ENCODE data around the gene DENND4C. TPM values are rescaled to one million over a fixed set of nuclear protein-coding genes. Genes with fewer than 3 reads are reported as not detected.

DENND4C gene
- total and polyA plus RNA-seq, 8 donors = 44.8 to 59.3 (median 53.6) TPM

DNA sequence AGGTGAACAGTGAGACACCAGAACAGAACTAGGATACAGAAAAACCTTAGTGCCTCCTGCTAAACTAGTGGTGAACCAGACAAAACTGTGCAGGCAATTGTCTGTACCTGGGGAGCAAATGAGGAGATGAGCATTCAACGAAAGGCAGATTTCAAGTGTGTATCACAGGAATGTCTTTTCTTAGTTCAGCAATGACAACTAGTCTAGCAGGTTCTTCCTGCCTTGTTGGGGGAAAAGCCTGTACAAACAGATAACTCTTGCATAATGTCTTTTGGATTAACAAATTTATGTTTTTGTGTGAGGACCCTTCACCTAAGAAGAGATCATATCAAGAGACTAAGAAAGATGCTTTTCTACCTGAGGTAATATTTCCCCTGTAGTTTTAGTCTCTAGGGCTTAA lies 21.8 kb upstream of the DENND4C start:
- TF ChIP-seq, protein P1, sequence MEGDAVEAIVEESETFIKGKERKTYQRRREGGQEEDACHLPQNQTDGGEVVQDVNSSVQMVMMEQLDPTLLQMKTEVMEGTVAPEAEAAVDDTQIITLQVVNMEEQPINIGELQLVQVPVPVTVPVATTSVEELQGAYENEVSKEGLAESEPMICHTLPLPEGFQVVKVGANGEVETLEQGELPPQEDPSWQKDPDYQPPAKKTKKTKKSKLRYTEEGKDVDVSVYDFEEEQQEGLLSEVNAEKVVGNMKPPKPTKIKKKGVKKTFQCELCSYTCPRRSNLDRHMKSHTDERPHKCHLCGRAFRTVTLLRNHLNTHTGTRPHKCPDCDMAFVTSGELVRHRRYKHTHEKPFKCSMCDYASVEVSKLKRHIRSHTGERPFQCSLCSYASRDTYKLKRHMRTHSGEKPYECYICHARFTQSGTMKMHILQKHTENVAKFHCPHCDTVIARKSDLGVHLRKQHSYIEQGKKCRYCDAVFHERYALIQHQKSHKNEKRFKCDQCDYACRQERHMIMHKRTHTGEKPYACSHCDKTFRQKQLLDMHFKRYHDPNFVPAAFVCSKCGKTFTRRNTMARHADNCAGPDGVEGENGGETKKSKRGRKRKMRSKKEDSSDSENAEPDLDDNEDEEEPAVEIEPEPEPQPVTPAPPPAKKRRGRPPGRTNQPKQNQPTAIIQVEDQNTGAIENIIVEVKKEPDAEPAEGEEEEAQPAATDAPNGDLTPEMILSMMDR (IDR thresholded peaks at IDR 0.05) = no peak
- no peak for ATAC-seq
- Histone ChIP-seq H3K36me3 (no peaks in the 10 kb centered on the region), H3K4me1 (no peaks in the 10 kb centered on the region), H3K4me3 (no peak overlapping the region), H3K9me3 (no peaks in the 10 kb centered on the region), H3K27me3 (no peaks in the 10 kb centered on the region), H3K27ac (no peak overlapping the region)
- DNase-seq = no peak
- intact Hi-C loops (cut with DNase I) = no loop called here

DNA sequence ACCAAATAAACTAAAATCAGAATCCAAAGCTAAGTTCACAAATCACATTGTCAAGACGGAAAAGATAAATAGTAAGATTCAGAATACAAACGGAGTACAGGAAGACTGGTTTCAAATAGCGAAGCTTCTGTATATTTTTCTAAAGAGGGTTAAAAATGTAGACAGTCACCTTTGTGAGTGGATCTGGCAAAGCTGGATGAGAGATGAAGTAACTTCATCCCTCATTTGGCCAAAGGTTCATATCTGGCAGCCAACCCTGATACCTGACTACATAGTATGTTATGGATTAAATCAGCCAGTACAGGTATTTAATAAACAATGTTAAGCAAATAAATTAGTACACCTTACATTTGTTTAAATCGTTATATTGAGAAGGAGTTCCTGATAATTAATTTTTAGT lies 21.3 kb upstream of the DENND4C start:
- Histone ChIP-seq H3K27ac (no peak overlapping the region), H3K36me3 (no peaks in the 10 kb centered on the region), H3K27me3 (no peaks in the 10 kb centered on the region), H3K4me3 (no peak overlapping the region), H3K4me1 (no peaks in the 10 kb centered on the region), H3K9me3 (no peaks in the 10 kb centered on the region)
- DNase-seq (no peak), ATAC-seq (no peak)
- intact Hi-C loops (cut with DNase I) = no loop called here
- TF ChIP-seq, protein P1 (IDR thresholded peaks at IDR 0.05) = no peak

DNA sequence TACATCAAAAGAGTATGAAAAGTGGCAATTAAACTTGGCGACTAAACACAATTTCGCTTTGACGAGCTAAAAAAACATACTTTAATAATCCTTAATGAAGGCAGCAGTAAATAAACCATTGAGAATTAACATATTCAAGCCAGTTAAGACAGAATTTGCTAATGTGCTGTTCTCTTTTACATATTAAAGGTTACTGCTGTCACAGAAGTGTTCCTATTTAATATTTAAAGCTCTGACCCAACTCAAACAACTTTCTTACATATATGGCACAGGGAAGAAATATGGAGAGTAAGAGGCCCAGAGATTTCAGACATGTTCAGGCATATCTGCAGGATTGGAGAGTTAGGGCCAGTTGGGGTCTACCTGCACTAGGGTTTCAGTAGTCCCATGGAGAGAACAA lies 16.7 kb upstream of the DENND4C start:
- intact Hi-C loops (cut with DNase I) = no loop called here
- Histone ChIP-seq H3K27me3 (no peaks in the 10 kb centered on the region), H3K9me3 (no peaks in the 10 kb centered on the region), H3K36me3 (no peaks in the 10 kb centered on the region), H3K27ac (no peak overlapping the region), H3K4me3 (no peak overlapping the region), H3K4me1 (no peaks in the 10 kb centered on the region)
- DNase-seq (no peak), ATAC-seq (no peak)
- TF ChIP-seq, protein P1 (IDR thresholded peaks at IDR 0.05) = no peak

DNA sequence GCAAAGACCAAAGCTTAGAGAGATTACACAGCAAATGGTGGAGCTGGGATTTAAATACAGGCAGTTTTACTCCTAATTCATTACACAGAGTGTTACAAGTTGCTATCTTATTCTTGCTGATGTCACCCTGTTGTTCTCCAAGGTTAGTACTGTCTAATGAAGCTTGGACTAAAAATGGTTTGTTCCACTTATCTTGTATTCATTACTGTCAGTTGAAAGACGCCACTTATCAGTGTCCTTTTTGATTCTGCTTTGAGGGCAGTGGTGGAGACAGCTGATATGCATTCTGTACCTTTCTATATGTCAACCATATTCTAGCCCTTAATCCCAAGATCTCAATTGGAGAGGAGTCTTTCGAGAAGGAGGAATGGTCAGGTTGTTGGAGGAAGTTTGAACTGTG lies 14.0 kb upstream of the DENND4C start:
- Histone ChIP-seq H3K36me3 (no peaks in the 10 kb centered on the region), H3K27ac (no peak overlapping the region), H3K4me3 (no peak overlapping the region), H3K4me1 (no peaks in the 10 kb centered on the region), H3K27me3 (no peaks in the 10 kb centered on the region), H3K9me3 (no peaks in the 10 kb centered on the region)
- intact Hi-C loops (cut with DNase I) = no loop called here
- no peak for DNase-seq
- TF ChIP-seq, protein P1 (IDR thresholded peaks at IDR 0.05) = no peak
- no peak for ATAC-seq

DNA sequence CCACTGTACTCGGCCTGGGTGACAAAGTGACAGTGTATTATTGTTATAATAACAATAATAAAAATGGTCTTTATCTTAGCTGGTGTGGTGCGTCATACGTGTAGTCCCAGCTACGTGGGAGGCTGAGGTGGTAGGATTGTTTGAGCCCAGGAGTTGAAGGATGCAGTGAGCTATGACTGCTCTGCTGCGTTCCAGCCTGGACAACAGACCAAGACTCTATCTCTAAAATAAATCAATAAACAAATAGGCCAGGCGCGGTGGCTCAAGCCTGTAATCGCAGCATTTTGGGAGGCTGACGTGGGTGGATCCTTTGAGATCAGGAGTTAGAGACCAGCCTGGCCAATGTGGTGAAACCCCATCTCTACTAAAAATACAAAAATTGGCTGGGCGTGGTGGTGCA lies 9.2 kb upstream of the DENND4C start:
- Histone ChIP-seq H3K9me3 (no peaks in the 10 kb centered on the region), H3K4me1 (no peaks in the 10 kb centered on the region), H3K4me3 (no peak overlapping the region), H3K27ac (no peak overlapping the region), H3K27me3 (no peaks in the 10 kb centered on the region), H3K36me3 (no peaks in the 10 kb centered on the region)
- no peak for ATAC-seq
- no peak for DNase-seq
- TF ChIP-seq, protein P1 (IDR thresholded peaks at IDR 0.05) = no peak
- intact Hi-C loops (cut with DNase I) = no loop called here
